GM12878 (cell line): ENCODE results near the gene PIGL. TPM values are rescaled to one million over a fixed set of nuclear protein-coding genes. Genes with fewer than 3 reads are reported as not detected.
A peak's percentile ranks its signal among the peaks of the same experiment; 100 is the strongest.

ENCODE experiments used
- BMI1 ChIP-seq: fragments of 450-650 bp; IDR thresholded peaks from 2 replicates; pipeline ENCODE4 v1.6.1; 2016; ENCODE audit warnings: mild to moderate bottlenecking, moderate library complexity, borderline replicate concordance
- CBX5 ChIP-seq: sonication (generic); IDR thresholded peaks from 2 replicates; pipeline ENCODE4 v1.6.1; 2016; ENCODE audit warnings: low read depth, moderate library complexity, mild to moderate bottlenecking, inconsistent platforms
- FOS ChIP-seq: IDR thresholded peaks from 3 replicates; pipeline ENCODE4 v1.6.1; 2011; ENCODE audit warnings: borderline replicate concordance; ENCODE audit not compliant: insufficient read length; ENCODE audit errors: extremely low read depth
- GABPA ChIP-seq: IDR thresholded peaks from 2 replicates; pipeline ENCODE4 v1.6.1; 2014; ENCODE audit warnings: antibody characterized with exemption, low read depth, mild to moderate bottlenecking, inconsistent platforms
- NFXL1 ChIP-seq: fragments of 450-650 bp; IDR thresholded peaks from 2 replicates; pipeline ENCODE4 v1.6.1; 2017; ENCODE audit warnings: antibody characterized with exemption, mild to moderate bottlenecking, borderline replicate concordance
- NRF1 ChIP-seq: conservative IDR thresholded peaks from 2 replicates; pipeline ENCODE4 v1.6.1; 2011; ENCODE audit warnings: mild to moderate bottlenecking, low read depth, low read length, improper control_type of control experiment
- POU2F2 ChIP-seq: IDR thresholded peaks from 3 replicates; pipeline ENCODE4 v1.6.1; 2011; ENCODE audit warnings: low read depth, mild to moderate bottlenecking, low read length, borderline replicate concordance
- SIX5 ChIP-seq: IDR thresholded peaks from 2 replicates; pipeline ENCODE4 v1.6.1; 2011; ENCODE audit warnings: mild to moderate bottlenecking, low read depth, low read length, moderate library complexity; ENCODE audit not compliant: severe bottlenecking
- SUZ12 ChIP-seq: fragments of 200-600 bp; sonication (generic); IDR thresholded peaks from one replicate; pipeline ENCODE4 v1.6.1; 2018; ENCODE audit warnings: antibody characterized with exemption, mild to moderate bottlenecking; ENCODE audit not compliant: unreplicated experiment
- TCF12 ChIP-seq: IDR thresholded peaks from 2 replicates; pipeline ENCODE4 v1.6.1; 2011; ENCODE audit warnings: low read depth, mild to moderate bottlenecking, low read length
- TCF7 ChIP-seq: IDR thresholded peaks from 2 replicates; pipeline ENCODE4 v1.6.1; 2014; ENCODE audit warnings: antibody characterized with exemption, borderline replicate concordance
- polyA plus RNA-seq, 11 experiments: library from polyadenylated mRNA; depleted of rRNA in 4 of 11; unstranded in 6 of 11; stranded (reverse) in 5 of 11; fragments of >200 nt; fragmentation: Nextera tagmentation in 4 of 11; fragmentation: Illumina TruSeq in 1 of 11; extraction: Ambion mirVana in 4 of 11; extraction: Trizol in 1 of 11; gene quantifications; 1 replicate in 1 of 11; 2 replicates in 10 of 11; pipeline versions ENCODE4 v1.2.1 to v1.2.3, GENCODE V29; 2011 to 2016; ENCODE audit warnings: inconsistent platforms in 2 of 11, missing spikeins in 2 of 11, low read depth in 1 of 11
- total RNA-seq, 4 experiments: library from RNA; depleted of rRNA in 3 of 4; stranded (reverse); fragments of >200 nt in 3 of 4; fragmentation: Illumina TruSeq in 1 of 4; extraction: Trizol in 1 of 4; gene quantifications; 2 replicates each; pipeline versions ENCODE4 v1.2.1 to v1.2.3, GENCODE V29; 2013 to 2021
- TF ChIP-seq, protein P1 (sequence below), 3 experiments: IDR thresholded peaks in 2 of 3; conservative IDR thresholded peaks in 1 of 3; 2 replicates each; pipeline ENCODE4 v1.5.1; 2011; ENCODE audit warnings: low read depth in 3 of 3, low read length in 3 of 3, mild to moderate bottlenecking in 3 of 3, control low read depth in 2 of 3, moderate library complexity in 2 of 3, inconsistent platforms in 1 of 3, mixed read lengths in 1 of 3; ENCODE audit not compliant: control insufficient read depth in 2 of 3, insufficient read depth in 1 of 3; ENCODE audit errors: extremely low read depth in 1 of 3
- TF ChIP-seq, protein P2 (sequence below): IDR thresholded peaks from 2 replicates; pipeline ENCODE4 v1.6.1; 2011; ENCODE audit warnings: low read depth, low read length, improper control_type of control experiment, borderline replicate concordance
- TF ChIP-seq, protein P3 (sequence below): fragments of 450-650 bp; IDR thresholded peaks from 2 replicates; pipeline ENCODE4 v1.6.1; 2017; ENCODE audit warnings: borderline replicate concordance
- TF ChIP-seq, protein P4 (sequence below): fragments of 450-650 bp; IDR thresholded peaks from 2 replicates; pipeline ENCODE4 v1.6.1; 2016; ENCODE audit warnings: mild to moderate bottlenecking
- TF ChIP-seq, protein P5 (sequence below): fragments of 450-650 bp; IDR thresholded peaks from 2 replicates; pipeline ENCODE4 v1.6.1; 2017; ENCODE audit warnings: mild to moderate bottlenecking, moderate library complexity
- TF ChIP-seq, protein P6 (sequence below): fragments of 450-650 bp; conservative IDR thresholded peaks from 2 replicates; pipeline ENCODE4 v1.6.1; 2017; ENCODE audit warnings: mild to moderate bottlenecking, moderate library complexity

Gene PIGL
- total and polyA plus RNA-seq, 10 of the 15 experiments (the other 5 are each of a cell fraction or from before 2014, with no cell fraction given) = 25.9 to 52.5 (median 30.2) TPM

DNA sequence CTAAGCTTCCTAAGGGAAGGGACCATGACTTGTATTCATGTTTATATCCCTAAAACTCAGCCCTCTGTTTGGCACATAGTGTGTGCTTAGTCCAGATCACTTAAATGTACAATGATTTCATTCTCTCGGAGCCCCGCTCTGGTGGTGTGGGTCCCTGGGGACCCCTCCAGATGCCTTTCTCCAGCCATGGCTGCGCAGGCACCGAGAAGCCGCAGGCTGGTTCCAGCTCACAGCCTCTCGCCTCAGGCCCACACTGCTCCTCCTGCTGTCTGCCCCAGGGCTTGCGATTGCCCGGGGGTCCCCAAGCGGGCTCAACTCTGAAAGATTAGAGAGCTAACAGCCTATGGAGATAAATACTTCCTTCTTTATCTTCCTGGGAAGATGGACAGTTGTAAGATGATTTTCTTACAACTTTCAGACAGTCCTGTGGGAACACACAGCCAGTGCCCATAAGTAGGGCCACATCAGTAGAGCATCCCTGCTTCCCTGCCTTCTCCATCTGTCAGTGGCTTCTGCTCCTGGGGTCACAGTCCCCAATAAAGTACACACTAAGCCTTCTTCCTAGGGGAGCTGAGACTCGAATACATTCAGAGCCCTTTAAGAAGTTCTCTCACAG, 70.0 kb downstream of the PIGL start (continued):
- TF ChIP-seq, protein P1, sequence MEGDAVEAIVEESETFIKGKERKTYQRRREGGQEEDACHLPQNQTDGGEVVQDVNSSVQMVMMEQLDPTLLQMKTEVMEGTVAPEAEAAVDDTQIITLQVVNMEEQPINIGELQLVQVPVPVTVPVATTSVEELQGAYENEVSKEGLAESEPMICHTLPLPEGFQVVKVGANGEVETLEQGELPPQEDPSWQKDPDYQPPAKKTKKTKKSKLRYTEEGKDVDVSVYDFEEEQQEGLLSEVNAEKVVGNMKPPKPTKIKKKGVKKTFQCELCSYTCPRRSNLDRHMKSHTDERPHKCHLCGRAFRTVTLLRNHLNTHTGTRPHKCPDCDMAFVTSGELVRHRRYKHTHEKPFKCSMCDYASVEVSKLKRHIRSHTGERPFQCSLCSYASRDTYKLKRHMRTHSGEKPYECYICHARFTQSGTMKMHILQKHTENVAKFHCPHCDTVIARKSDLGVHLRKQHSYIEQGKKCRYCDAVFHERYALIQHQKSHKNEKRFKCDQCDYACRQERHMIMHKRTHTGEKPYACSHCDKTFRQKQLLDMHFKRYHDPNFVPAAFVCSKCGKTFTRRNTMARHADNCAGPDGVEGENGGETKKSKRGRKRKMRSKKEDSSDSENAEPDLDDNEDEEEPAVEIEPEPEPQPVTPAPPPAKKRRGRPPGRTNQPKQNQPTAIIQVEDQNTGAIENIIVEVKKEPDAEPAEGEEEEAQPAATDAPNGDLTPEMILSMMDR (IDR thresholded peaks at IDR 0.05 in 2 of 3, conservative IDR thresholded peaks at IDR 0.05 in 1 of 3; ENCODE audit: control insufficient read depth in 2 of 3, extremely low read depth in 1 of 3, insufficient read depth in 1 of 3, low read depth in 3 of 3, low read length in 3 of 3) = peak; percentile 26 to 41 (median 36); a peak in 4 of 6 replicates
- TF ChIP-seq NRF1 (peak; percentile 41), TCF12 (peak; percentile 82; the same call in 1 of the 2 replicates), BMI1 (no peak), NFXL1 (no peak), CBX5 (no peak), SIX5 (no peak), GABPA (0 out of 2 replicates have a peak, but pooled peaks have one; percentile 6), FOS (no peak), POU2F2 (peak; percentile 43; the same call in 1 of the 3 replicates), TCF7 (no peak), SUZ12 (no peak)
- TF ChIP-seq, protein P2, sequence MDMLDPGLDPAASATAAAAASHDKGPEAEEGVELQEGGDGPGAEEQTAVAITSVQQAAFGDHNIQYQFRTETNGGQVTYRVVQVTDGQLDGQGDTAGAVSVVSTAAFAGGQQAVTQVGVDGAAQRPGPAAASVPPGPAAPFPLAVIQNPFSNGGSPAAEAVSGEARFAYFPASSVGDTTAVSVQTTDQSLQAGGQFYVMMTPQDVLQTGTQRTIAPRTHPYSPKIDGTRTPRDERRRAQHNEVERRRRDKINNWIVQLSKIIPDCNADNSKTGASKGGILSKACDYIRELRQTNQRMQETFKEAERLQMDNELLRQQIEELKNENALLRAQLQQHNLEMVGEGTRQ = no peak
- TF ChIP-seq, protein P3, sequence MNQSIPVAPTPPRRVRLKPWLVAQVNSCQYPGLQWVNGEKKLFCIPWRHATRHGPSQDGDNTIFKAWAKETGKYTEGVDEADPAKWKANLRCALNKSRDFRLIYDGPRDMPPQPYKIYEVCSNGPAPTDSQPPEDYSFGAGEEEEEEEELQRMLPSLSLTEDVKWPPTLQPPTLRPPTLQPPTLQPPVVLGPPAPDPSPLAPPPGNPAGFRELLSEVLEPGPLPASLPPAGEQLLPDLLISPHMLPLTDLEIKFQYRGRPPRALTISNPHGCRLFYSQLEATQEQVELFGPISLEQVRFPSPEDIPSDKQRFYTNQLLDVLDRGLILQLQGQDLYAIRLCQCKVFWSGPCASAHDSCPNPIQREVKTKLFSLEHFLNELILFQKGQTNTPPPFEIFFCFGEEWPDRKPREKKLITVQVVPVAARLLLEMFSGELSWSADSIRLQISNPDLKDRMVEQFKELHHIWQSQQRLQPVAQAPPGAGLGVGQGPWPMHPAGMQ = no peak
- TF ChIP-seq, protein P4, sequence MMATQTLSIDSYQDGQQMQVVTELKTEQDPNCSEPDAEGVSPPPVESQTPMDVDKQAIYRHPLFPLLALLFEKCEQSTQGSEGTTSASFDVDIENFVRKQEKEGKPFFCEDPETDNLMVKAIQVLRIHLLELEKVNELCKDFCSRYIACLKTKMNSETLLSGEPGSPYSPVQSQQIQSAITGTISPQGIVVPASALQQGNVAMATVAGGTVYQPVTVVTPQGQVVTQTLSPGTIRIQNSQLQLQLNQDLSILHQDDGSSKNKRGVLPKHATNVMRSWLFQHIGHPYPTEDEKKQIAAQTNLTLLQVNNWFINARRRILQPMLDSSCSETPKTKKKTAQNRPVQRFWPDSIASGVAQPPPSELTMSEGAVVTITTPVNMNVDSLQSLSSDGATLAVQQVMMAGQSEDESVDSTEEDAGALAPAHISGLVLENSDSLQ = no peak
- TF ChIP-seq, protein P5, sequence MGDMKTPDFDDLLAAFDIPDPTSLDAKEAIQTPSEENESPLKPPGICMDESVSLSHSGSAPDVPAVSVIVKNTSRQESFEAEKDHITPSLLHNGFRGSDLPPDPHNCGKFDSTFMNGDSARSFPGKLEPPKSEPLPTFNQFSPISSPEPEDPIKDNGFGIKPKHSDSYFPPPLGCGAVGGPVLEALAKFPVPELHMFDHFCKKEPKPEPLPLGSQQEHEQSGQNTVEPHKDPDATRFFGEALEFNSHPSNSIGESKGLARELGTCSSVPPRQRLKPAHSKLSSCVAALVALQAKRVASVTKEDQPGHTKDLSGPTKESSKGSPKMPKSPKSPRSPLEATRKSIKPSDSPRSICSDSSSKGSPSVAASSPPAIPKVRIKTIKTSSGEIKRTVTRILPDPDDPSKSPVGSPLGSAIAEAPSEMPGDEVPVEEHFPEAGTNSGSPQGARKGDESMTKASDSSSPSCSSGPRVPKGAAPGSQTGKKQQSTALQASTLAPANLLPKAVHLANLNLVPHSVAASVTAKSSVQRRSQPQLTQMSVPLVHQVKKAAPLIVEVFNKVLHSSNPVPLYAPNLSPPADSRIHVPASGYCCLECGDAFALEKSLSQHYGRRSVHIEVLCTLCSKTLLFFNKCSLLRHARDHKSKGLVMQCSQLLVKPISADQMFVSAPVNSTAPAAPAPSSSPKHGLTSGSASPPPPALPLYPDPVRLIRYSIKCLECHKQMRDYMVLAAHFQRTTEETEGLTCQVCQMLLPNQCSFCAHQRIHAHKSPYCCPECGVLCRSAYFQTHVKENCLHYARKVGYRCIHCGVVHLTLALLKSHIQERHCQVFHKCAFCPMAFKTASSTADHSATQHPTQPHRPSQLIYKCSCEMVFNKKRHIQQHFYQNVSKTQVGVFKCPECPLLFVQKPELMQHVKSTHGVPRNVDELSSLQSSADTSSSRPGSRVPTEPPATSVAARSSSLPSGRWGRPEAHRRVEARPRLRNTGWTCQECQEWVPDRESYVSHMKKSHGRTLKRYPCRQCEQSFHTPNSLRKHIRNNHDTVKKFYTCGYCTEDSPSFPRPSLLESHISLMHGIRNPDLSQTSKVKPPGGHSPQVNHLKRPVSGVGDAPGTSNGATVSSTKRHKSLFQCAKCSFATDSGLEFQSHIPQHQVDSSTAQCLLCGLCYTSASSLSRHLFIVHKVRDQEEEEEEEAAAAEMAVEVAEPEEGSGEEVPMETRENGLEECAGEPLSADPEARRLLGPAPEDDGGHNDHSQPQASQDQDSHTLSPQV = no peak
- TF ChIP-seq, protein P6, sequence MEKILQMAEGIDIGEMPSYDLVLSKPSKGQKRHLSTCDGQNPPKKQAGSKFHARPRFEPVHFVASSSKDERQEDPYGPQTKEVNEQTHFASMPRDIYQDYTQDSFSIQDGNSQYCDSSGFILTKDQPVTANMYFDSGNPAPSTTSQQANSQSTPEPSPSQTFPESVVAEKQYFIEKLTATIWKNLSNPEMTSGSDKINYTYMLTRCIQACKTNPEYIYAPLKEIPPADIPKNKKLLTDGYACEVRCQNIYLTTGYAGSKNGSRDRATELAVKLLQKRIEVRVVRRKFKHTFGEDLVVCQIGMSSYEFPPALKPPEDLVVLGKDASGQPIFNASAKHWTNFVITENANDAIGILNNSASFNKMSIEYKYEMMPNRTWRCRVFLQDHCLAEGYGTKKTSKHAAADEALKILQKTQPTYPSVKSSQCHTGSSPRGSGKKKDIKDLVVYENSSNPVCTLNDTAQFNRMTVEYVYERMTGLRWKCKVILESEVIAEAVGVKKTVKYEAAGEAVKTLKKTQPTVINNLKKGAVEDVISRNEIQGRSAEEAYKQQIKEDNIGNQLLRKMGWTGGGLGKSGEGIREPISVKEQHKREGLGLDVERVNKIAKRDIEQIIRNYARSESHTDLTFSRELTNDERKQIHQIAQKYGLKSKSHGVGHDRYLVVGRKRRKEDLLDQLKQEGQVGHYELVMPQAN = 0 out of 2 replicates have a peak, but pooled peaks have one; percentile 35
